Measurements from ENCODE around the gene NAA25. TPM values are rescaled to one million over a fixed set of nuclear protein-coding genes. Genes with fewer than 3 reads are reported as not detected.

Gene NAA25
- total and polyA plus RNA-seq, 8 donors = 17.3 to 33.9 (median 25.9) TPM

- Histone ChIP-seq H3K4me1 (peaks cover 3 to 43% of the 10 kb centered on the region in 2 donors), H3K4me3 (no peak overlapping the region), H3K9me3 (no peaks in the 10 kb centered on the region), H3K36me3 (no peaks in the 10 kb centered on the region), H3K27me3 (no peaks in the 10 kb centered on the region), H3K27ac (peak overlapping the region in 1 of 2 donors; percentile 86)
- no peak for TF ChIP-seq CTCF (IDR thresholded peaks at IDR 0.05)
- ATAC-seq (peak; percentile 22), DNase-seq (no peak)
- intact Hi-C loops (cut with DNase I) = no loop called here
These were observed 9.1 kb upstream of the NAA25 start for GRCh38 chr12:112117685-112118084.

- DNase-seq (peak in 3 of 4 donors; percentile 52 to 79 (median 70)), ATAC-seq (peak; percentile 77)
- no peak for TF ChIP-seq CTCF (IDR thresholded peaks at IDR 0.05)
- no peak overlapping the region for H3K4me3 ChIP-seq
- peak overlapping the region; percentile 58 to 86 for H3K27ac ChIP-seq
- intact Hi-C loops (cut with DNase I) = no loop called here
- H3K36me3 ChIP-seq = no peaks in the 10 kb centered on the region
- H3K9me3 ChIP-seq = no peaks in the 10 kb centered on the region
- H3K27me3 ChIP-seq = no peaks in the 10 kb centered on the region
- H3K4me1 ChIP-seq = peaks cover 0 to 54% of the 10 kb centered on the region in 2 donors
These were observed 7.9 kb upstream of the NAA25 start for GRCh38 chr12:112116232-112117060.

GRCh38 chr12:112115259-112116045 is 6.9 kb upstream of the NAA25 start:
- Histone ChIP-seq H3K9me3 (no peaks in the 10 kb centered on the region), H3K4me3 (no peak overlapping the region), H3K27ac (no peak overlapping the region), H3K27me3 (no peaks in the 10 kb centered on the region), H3K4me1 (peaks cover 0 to 54% of the 10 kb centered on the region in 2 donors), H3K36me3 (no peaks in the 10 kb centered on the region)
- intact Hi-C loops (cut with DNase I) = no loop called here
- TF ChIP-seq CTCF (IDR thresholded peaks at IDR 0.05) = no peak
- ATAC-seq = no peak
- no peak for DNase-seq

GRCh38 chr12:112112409-112113133 is 4.0 kb upstream of the NAA25 start:
- intact Hi-C loops (cut with DNase I) = no loop called here
- Histone ChIP-seq H3K9me3 (no peaks in the 10 kb centered on the region), H3K4me3 (no peak overlapping the region), H3K36me3 (no peaks in the 10 kb centered on the region), H3K27me3 (no peaks in the 10 kb centered on the region), H3K4me1 (peaks cover under 1 to 49% of the 10 kb centered on the region in 2 donors), H3K27ac (peak overlapping the region; percentile 1 to 44)
- ATAC-seq = peak; percentile 21
- no peak for TF ChIP-seq CTCF (IDR thresholded peaks at IDR 0.05)
- DNase-seq = peak in 1 of 4 donors; percentile 55

Measured in left lung (tissue), 10 donors.